Measurements from ENCODE around the gene SKIC2.

The SKIC2 gene

GRCh38 chr6:31945507-31946369 is 13.2 kb upstream of the SKIC2 start, which contains the start of gene CFB:
Gene CFB, plus strand, starts transcription at chr6:31946095. Its CDS starts 127 bp downstream, at chr6:31946222.
- FAIRE-seq = no peak

GRCh38 chr6:31946370-31946885 is 12.5 kb upstream of the SKIC2 start:
- FAIRE-seq = no peak

GRCh38 chr6:31947070-31947675 is 11.8 kb upstream of the SKIC2 start:
- FAIRE-seq = no peak

- FAIRE-seq = no peak
Observed at GRCh38 chr6:31947864-31948263, 11.1 kb upstream of the SKIC2 start.

- no peak for FAIRE-seq
Observed at GRCh38 chr6:31948306-31948705, 10.7 kb upstream of the SKIC2 start.

- FAIRE-seq = no peak
Observed at GRCh38 chr6:31948753-31949413, 10.1 kb upstream of the SKIC2 start.

GRCh38 chr6:31949926-31950548 is 8.9 kb upstream of the SKIC2 start:
- FAIRE-seq = no peak

GRCh38 chr6:31952140-31952805 is 6.7 kb upstream of the SKIC2 start:
- no peak for FAIRE-seq

GRCh38 chr6:31952890-31953289 is 6.1 kb upstream of the SKIC2 start:
- no peak for FAIRE-seq

- no peak for FAIRE-seq
Observed at GRCh38 chr6:31954511-31954910, 4.5 kb upstream of the SKIC2 start.

- no peak for FAIRE-seq
Observed at GRCh38 chr6:31956796-31957195, 2.2 kb upstream of the SKIC2 start.

- no peak for FAIRE-seq
Observed at GRCh38 chr6:31958412-31958740, 599 bp upstream of the SKIC2 start.

- no peak for FAIRE-seq
Observed at GRCh38 chr6:31961616-31962015, 2.6 kb downstream of the SKIC2 start.

GRCh38 chr6:31963921-31964320 is 4.9 kb downstream of the SKIC2 start:
- FAIRE-seq = no peak

- FAIRE-seq = no peak
Observed at GRCh38 chr6:31965700-31966099, 6.7 kb downstream of the SKIC2 start.

- FAIRE-seq = no peak
Observed at GRCh38 chr6:31966506-31966905, 7.5 kb downstream of the SKIC2 start.

- FAIRE-seq = no peak
Observed at GRCh38 chr6:31966997-31967925, 8.3 kb downstream of the SKIC2 start.

- FAIRE-seq = no peak
Observed at GRCh38 chr6:31967926-31968320, 8.9 kb downstream of the SKIC2 start.

- FAIRE-seq = no peak
Observed at GRCh38 chr6:31968326-31968725, 9.4 kb downstream of the SKIC2 start.

- FAIRE-seq = no peak
Observed at GRCh38 chr6:31968791-31969711, 10.1 kb downstream of the SKIC2 start.
